ENCODE data around the gene GRWD1. TPM values are rescaled to one million over a fixed set of nuclear protein-coding genes. Genes with fewer than 3 reads are reported as not detected.

GRWD1 gene
- total RNA-seq, 1 donor from 2014 or later, result 71.4 TPM

DNA sequence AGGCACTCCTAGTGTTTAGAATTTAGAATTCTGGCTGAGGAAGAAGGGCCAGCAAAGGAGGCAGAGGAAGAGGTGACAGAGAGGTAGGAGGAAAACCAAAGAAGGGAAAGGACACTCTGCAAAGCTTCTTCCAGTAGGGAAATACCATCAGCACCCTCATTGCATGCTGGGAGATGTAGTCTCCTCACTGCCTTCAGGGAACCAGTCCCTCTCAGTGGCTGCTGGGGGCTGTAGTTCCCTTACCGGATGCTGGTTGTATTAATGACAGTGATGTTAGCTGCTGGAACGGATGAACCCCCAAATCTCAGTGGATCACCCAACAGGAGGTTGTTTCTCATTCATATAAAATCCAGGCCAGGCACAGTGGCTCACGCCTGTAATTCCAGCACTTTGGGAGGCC lies 42.2 kb upstream of the GRWD1 start:
- intact Hi-C loops (cut with micrococcal nuclease), result loop anchor here (1.0 kb wide), 1 partner anchor 42 kb away; the partner anchor contains the start of gene GRWD1
- Mint-ChIP-seq H3K27me3 (peaks cover 18% of the 10 kb centered on the region), H3K36me3 (ENCODE audit: low read depth) (no peaks in the 10 kb centered on the region), H3K4me1 (peaks cover 19% of the 10 kb centered on the region), H3K27ac (no peak overlapping the region), H3K9me3 (peaks cover 7% of the 10 kb centered on the region), H3K4me3 (no peak overlapping the region)
- DNase-seq (no peak), ATAC-seq (ENCODE audit: low read depth) (peak; percentile 62)
- ChIA-PET CTCF (interaction anchor here (2.0 kb wide), 1 partner anchor 12 kb away, joined by 5 read pairs; the partner anchor contains the start of gene KDELR1), POLR2A (interaction anchor here (0.6 to 1.8 kb wide), 5 partner anchors 10 to 407 kb away, joined by 3 to 7 read pairs (median 4); partner anchors contain the start of genes GRIN2D and KDELR1)
- TF ChIP-seq, protein P1, sequence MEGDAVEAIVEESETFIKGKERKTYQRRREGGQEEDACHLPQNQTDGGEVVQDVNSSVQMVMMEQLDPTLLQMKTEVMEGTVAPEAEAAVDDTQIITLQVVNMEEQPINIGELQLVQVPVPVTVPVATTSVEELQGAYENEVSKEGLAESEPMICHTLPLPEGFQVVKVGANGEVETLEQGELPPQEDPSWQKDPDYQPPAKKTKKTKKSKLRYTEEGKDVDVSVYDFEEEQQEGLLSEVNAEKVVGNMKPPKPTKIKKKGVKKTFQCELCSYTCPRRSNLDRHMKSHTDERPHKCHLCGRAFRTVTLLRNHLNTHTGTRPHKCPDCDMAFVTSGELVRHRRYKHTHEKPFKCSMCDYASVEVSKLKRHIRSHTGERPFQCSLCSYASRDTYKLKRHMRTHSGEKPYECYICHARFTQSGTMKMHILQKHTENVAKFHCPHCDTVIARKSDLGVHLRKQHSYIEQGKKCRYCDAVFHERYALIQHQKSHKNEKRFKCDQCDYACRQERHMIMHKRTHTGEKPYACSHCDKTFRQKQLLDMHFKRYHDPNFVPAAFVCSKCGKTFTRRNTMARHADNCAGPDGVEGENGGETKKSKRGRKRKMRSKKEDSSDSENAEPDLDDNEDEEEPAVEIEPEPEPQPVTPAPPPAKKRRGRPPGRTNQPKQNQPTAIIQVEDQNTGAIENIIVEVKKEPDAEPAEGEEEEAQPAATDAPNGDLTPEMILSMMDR (IDR thresholded peaks at IDR 0.05), result no peak

DNA sequence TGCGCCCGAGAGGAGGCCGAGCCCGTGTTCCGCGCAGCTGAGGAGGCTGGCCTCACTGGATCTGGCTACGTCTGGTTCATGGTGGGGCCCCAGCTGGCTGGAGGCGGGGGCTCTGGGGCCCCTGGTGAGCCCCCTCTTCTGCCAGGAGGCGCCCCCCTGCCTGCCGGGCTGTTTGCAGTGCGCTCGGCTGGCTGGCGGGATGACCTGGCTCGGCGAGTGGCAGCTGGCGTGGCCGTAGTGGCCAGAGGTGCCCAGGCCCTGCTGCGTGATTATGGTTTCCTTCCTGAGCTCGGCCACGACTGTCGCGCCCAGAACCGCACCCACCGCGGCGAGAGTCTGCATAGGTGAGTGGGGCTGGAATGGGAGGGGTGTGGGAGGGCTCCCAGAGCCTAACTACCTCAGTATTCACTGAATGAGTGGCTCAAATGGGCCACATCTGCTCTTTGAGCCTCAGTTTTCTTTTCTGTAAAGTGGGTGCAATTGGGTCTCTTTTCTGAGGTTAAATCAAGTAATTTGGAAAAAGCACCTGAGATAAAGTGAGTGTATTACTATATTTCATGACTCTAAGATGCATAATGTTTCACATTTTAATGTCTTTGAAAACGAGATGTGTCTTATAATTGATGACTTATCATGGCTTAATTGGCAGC lies 40.6 kb upstream of the GRWD1 start:
- ChIA-PET POLR2A (no interaction called here), CTCF (no interaction called here)
- no peak for ATAC-seq (ENCODE audit: low read depth)
- DNase-seq, result no peak
- no peak overlapping the region for H3K27ac Mint-ChIP-seq
- H3K9me3 Mint-ChIP-seq, result peaks cover 4% of the 10 kb centered on the region
- TF ChIP-seq, protein P1 (IDR thresholded peaks at IDR 0.05), result no peak
- H3K36me3 Mint-ChIP-seq (ENCODE audit: low read depth), result no peaks in the 10 kb centered on the region
- peaks cover 9% of the 10 kb centered on the region for H3K4me1 Mint-ChIP-seq
- no peak overlapping the region for H3K4me3 Mint-ChIP-seq
- peaks cover 20% of the 10 kb centered on the region for H3K27me3 Mint-ChIP-seq
- intact Hi-C loops (cut with micrococcal nuclease), result no loop called here

DNA sequence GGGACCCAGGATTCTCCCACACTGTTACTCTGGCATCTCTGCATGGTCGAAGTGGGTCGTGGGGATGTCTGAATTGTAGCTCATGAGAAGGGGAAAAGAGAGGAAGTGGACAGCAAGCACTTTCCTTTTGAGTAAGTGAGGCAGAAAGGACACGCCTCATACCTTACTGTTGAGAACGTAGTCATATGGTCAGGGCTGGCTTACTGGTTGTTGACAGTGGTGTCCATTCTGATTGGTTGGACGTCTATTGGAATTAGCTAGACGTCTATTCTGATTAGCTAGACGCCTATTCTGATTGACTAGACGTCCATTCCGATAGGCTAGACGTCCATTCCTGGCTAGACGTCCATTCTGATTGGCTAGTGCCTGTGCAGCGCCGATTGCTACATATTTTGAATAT lies 39.9 kb upstream of the GRWD1 start:
- ChIA-PET CTCF (no interaction called here), POLR2A (no interaction called here)
- DNase-seq (no peak), ATAC-seq (ENCODE audit: low read depth) (no peak)
- H3K4me1 Mint-ChIP-seq, result peaks cover 6% of the 10 kb centered on the region
- no peak overlapping the region for H3K4me3 Mint-ChIP-seq
- no peaks in the 10 kb centered on the region for H3K36me3 Mint-ChIP-seq (ENCODE audit: low read depth)
- peaks cover 25% of the 10 kb centered on the region for H3K27me3 Mint-ChIP-seq
- intact Hi-C loops (cut with micrococcal nuclease), result no loop called here
- TF ChIP-seq, protein P1 (IDR thresholded peaks at IDR 0.05), result no peak
- H3K27ac Mint-ChIP-seq, result no peak overlapping the region
- peaks cover 4% of the 10 kb centered on the region for H3K9me3 Mint-ChIP-seq

DNA sequence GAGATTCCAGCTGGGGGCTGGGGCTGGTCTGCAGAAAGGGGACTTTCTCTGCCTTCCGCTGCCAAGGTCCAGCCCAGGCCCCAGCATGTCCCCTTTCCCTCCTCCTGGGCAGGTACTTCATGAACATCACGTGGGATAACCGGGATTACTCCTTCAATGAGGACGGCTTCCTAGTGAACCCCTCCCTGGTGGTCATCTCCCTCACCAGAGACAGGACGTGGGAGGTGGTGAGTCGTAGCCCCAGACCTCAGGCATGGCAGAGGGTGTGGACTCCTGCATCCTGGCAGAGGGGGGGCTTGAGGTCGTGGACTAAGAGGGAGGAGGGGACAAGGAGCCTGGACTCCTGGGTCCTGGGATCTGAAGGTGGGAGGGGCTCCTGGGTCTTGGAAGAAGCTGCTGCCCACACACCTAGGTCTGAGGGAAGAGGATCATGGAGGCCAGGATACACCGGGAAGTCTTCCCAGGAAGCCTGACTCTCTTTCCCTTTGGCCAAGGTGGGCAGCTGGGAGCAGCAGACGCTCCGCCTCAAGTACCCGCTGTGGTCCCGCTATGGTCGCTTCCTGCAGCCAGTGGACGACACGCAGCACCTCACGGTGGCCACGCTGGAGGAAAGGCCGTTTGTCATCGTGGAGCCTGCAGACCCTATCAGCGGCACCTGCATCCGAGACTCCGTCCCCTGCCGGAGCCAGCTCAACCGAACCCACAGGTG lies 31.8 kb upstream of the GRWD1 start:
- Mint-ChIP-seq H3K4me1 (peaks cover 15% of the 10 kb centered on the region), H3K27ac (no peak overlapping the region), H3K4me3 (no peak overlapping the region), H3K36me3 (ENCODE audit: low read depth) (no peaks in the 10 kb centered on the region), H3K9me3 (no peaks in the 10 kb centered on the region), H3K27me3 (peaks cover 34% of the 10 kb centered on the region)
- DNase-seq (no peak), ATAC-seq (ENCODE audit: low read depth) (no peak)
- TF ChIP-seq, protein P1 (IDR thresholded peaks at IDR 0.05), result no peak
- intact Hi-C loops (cut with micrococcal nuclease), result loop anchor here (2.0 kb wide), 1 partner anchor 15 kb away; no protein-coding TSS in a partner anchor
- ChIA-PET CTCF (no interaction called here), POLR2A (interaction anchor here (0.8 to 1.4 kb wide), 2 partner anchors 10 to 22 kb away, joined by 3 read pairs; partner anchors contain the start of gene KDELR1)

DNA sequence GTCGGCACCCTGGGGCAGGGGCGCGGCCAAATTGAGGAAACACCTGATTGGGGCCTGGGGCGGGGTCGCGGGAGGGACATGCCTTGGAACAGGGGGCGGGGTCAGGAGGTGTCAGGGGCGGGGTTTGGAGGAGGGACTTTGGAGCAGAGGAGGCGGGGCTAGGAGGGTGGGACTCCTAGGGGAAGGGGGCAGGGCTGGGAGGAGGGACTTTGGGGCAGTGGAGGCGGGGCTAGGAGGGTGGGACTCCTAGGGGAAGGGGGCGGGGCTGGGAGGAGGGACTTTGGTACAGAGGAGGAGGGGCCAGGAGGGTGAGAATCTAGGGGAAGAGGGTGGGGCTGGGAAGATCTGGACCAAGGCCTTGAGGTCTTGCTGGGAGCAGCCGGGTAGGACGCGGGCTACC lies 30.4 kb upstream of the GRWD1 start:
- TF ChIP-seq, protein P1 (IDR thresholded peaks at IDR 0.05), result no peak
- intact Hi-C loops (cut with micrococcal nuclease), result loop anchor here (2.0 kb wide), 1 partner anchor 17 kb away; no protein-coding TSS in a partner anchor
- peaks cover 18% of the 10 kb centered on the region for H3K4me1 Mint-ChIP-seq
- ATAC-seq (ENCODE audit: low read depth) (peak; percentile 68), DNase-seq (no peak)
- H3K4me3 Mint-ChIP-seq, result no peak overlapping the region
- no peak overlapping the region for H3K27ac Mint-ChIP-seq
- H3K36me3 Mint-ChIP-seq (ENCODE audit: low read depth), result peaks cover 1% of the 10 kb centered on the region
- CTCF ChIA-PET, result interaction anchor here (1.0 kb wide), 1 partner anchor 24 kb away, joined by 3 read pairs; the partner anchor contains the start of gene KDELR1
- POLR2A ChIA-PET, result interaction anchor here (1.4 kb wide), 1 partner anchor 24 kb away, joined by 3 read pairs; the partner anchor contains the start of gene KDELR1
- H3K27me3 Mint-ChIP-seq, result peaks cover 34% of the 10 kb centered on the region
- H3K9me3 Mint-ChIP-seq, result no peaks in the 10 kb centered on the region
